ENCODE data around the gene ARSB.

DNA sequence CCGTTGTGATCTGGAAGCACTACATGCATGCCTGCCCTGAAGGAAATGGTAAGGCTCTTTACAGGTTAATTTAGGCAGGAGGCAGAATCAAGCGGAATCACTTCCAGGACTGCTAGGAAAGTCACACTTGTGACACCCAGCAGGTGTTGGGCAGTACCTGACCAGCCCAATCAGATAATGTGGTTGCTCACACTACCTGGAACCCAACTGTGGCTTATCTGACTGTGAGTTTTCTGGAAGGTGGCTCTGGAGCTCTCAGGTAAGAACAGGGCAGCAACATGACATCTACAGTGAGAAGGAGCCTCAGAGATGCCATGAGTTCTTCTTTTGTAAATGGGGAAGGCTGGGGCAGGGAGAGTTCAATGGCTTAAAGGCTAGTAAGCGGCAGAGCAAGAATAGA, 146.4 kb downstream of the ARSB start:
- TF ChIP-seq, protein P1, sequence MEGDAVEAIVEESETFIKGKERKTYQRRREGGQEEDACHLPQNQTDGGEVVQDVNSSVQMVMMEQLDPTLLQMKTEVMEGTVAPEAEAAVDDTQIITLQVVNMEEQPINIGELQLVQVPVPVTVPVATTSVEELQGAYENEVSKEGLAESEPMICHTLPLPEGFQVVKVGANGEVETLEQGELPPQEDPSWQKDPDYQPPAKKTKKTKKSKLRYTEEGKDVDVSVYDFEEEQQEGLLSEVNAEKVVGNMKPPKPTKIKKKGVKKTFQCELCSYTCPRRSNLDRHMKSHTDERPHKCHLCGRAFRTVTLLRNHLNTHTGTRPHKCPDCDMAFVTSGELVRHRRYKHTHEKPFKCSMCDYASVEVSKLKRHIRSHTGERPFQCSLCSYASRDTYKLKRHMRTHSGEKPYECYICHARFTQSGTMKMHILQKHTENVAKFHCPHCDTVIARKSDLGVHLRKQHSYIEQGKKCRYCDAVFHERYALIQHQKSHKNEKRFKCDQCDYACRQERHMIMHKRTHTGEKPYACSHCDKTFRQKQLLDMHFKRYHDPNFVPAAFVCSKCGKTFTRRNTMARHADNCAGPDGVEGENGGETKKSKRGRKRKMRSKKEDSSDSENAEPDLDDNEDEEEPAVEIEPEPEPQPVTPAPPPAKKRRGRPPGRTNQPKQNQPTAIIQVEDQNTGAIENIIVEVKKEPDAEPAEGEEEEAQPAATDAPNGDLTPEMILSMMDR (conservative IDR thresholded peaks at IDR 0.05 in 1 of 2, IDR thresholded peaks at IDR 0.05 in 1 of 2; ENCODE audit: low read depth in 1 of 2, low read length in 2 of 2) = no peak
- TF ChIP-seq EZH2 (IDR thresholded peaks at IDR 0.05; ENCODE audit: low read length, missing control alignments) = no peak
